Loucy (cell line): Measurements from ENCODE around the gene PDRG1.

Source experiments
- EZH2phosphoT487 ChIP-seq: fragments of 200-600 bp; IDR thresholded peaks from 2 replicates; pipeline ENCODE4 v1.6.1; 2018; ENCODE audit warnings: antibody characterized with exemption, mild to moderate bottlenecking, moderate library complexity, borderline replicate concordance
- TF ChIP-seq, protein P1 (sequence below): fragments of 200-600 bp; sonication (generic); conservative IDR thresholded peaks from 2 replicates; pipeline ENCODE4 v1.5.1; 2014; ENCODE audit warnings: mild to moderate bottlenecking, antibody characterized with exemption, low read length

DNA sequence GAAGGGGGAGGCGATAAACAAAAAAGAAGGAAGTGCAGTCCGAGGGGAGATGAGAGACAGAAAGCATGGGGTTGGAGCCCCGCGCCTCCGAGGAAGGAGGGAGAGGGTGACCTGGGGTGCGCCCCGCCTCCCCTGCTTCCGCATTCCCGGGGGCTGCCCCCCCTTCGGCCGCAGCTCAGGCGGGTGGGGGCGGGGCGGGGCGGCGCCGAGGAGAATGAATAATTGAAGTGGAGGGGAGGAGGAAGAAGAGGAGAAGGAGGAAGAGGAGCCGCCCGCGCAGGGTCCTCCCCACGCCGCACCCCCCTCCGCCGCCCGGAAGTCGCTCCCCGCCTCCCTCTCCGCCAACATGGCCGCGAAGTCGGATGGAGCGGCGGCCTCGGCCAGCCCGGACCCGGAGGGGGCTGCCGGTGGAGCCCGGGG is 16.0 kb upstream of the PDRG1 start, which contains the start of gene XKR7:
- TF ChIP-seq, protein P1, sequence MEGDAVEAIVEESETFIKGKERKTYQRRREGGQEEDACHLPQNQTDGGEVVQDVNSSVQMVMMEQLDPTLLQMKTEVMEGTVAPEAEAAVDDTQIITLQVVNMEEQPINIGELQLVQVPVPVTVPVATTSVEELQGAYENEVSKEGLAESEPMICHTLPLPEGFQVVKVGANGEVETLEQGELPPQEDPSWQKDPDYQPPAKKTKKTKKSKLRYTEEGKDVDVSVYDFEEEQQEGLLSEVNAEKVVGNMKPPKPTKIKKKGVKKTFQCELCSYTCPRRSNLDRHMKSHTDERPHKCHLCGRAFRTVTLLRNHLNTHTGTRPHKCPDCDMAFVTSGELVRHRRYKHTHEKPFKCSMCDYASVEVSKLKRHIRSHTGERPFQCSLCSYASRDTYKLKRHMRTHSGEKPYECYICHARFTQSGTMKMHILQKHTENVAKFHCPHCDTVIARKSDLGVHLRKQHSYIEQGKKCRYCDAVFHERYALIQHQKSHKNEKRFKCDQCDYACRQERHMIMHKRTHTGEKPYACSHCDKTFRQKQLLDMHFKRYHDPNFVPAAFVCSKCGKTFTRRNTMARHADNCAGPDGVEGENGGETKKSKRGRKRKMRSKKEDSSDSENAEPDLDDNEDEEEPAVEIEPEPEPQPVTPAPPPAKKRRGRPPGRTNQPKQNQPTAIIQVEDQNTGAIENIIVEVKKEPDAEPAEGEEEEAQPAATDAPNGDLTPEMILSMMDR: no peak
- no peak for TF ChIP-seq EZH2phosphoT487
